ENCODE measurements around the gene SPATS2L.
A peak's percentile ranks its signal among the peaks of the same experiment; 100 is the strongest.

The SPATS2L gene

GRCh38 chr2:200360364-200360763 is 53.9 kb downstream of the SPATS2L start:
- Histone ChIP-seq H3K79me1 (ENCODE audit: low read length) (peaks cover 13% of the 10 kb centered on the region), H3K4ac (ENCODE audit: low read depth, low read length) (no peak overlapping the region), H3K23ac (ENCODE audit: low read length) (no peak overlapping the region), H3K4me1 (ENCODE audit: control insufficient read depth, low read depth, low read length) (peaks cover 11% of the 10 kb centered on the region), H3K27me3 (ENCODE audit: insufficient read depth, low read length, poor library complexity) (no peaks in the 10 kb centered on the region), H4K5ac (ENCODE audit: low read length) (no peak overlapping the region), H4K8ac (ENCODE audit: low read depth, low read length) (no peak overlapping the region), H3K9ac (ENCODE audit: low read length) (no peak overlapping the region), H3K79me2 (ENCODE audit: control insufficient read depth, insufficient read depth, low read length) (peaks cover 63% of the 10 kb centered on the region), H2BK120ac (ENCODE audit: low read depth, low read length) (no peak overlapping the region), H3K36me3 (ENCODE audit: control insufficient read depth, insufficient read depth, low read length) (no peaks in the 10 kb centered on the region), H2AK5ac (ENCODE audit: low read length) (no peak overlapping the region), H3K4me3 (ENCODE audit: low read length) (no peak overlapping the region), H3K18ac (ENCODE audit: low read length) (no peak overlapping the region), H2BK5ac (ENCODE audit: low read length) (no peak overlapping the region), H2BK15ac (replicated peaks; ENCODE audit: low read depth) (no peak overlapping the region), H3K27ac (ENCODE audit: low read depth, low read length) (no peak overlapping the region), H3K4me2 (ENCODE audit: low read length) (no peak overlapping the region), H3K56ac (ENCODE audit: low read length) (no peak overlapping the region)
- no peak for DNase-seq
- WGBS (ENCODE audit: extremely low coverage, insufficient coverage, low lambda C conversion rate) = no CpG with 5 or more reads among the region's 5 CpGs

GRCh38 chr2:200362202-200362917 is 55.9 kb downstream of the SPATS2L start:
- WGBS (ENCODE audit: extremely low coverage, insufficient coverage, low lambda C conversion rate) = no CpG with 5 or more reads among the region's 4 CpGs
- Histone ChIP-seq H3K27me3 (ENCODE audit: insufficient read depth, low read length, poor library complexity) (no peaks in the 10 kb centered on the region), H3K79me2 (ENCODE audit: control insufficient read depth, insufficient read depth, low read length) (peaks cover 64% of the 10 kb centered on the region), H2BK5ac (ENCODE audit: low read length) (no peak overlapping the region), H2BK15ac (replicated peaks; ENCODE audit: low read depth) (no peak overlapping the region), H3K56ac (ENCODE audit: low read length) (no peak overlapping the region), H3K36me3 (ENCODE audit: control insufficient read depth, insufficient read depth, low read length) (no peaks in the 10 kb centered on the region), H3K4me3 (ENCODE audit: low read length) (no peak overlapping the region), H3K23ac (ENCODE audit: low read length) (no peak overlapping the region), H3K18ac (ENCODE audit: low read length) (no peak overlapping the region), H3K4ac (ENCODE audit: low read depth, low read length) (no peak overlapping the region), H2AK5ac (ENCODE audit: low read length) (no peak overlapping the region), H4K8ac (ENCODE audit: low read depth, low read length) (no peak overlapping the region), H3K4me2 (ENCODE audit: low read length) (no peak overlapping the region), H3K4me1 (ENCODE audit: control insufficient read depth, low read depth, low read length) (peaks cover 7% of the 10 kb centered on the region), H4K5ac (ENCODE audit: low read length) (no peak overlapping the region), H2BK120ac (ENCODE audit: low read depth, low read length) (no peak overlapping the region), H3K27ac (ENCODE audit: low read depth, low read length) (no peak overlapping the region), H3K79me1 (ENCODE audit: low read length) (peaks cover 13% of the 10 kb centered on the region), H3K9ac (ENCODE audit: low read length) (no peak overlapping the region)
- no peak for DNase-seq

- no peak overlapping the region for H4K8ac ChIP-seq (ENCODE audit: low read depth, low read length)
- H3K23ac ChIP-seq (ENCODE audit: low read length) = no peak overlapping the region
- H4K5ac ChIP-seq (ENCODE audit: low read length) = no peak overlapping the region
- no peak overlapping the region for H2BK15ac ChIP-seq (replicated peaks; ENCODE audit: low read depth)
- peaks cover 7% of the 10 kb centered on the region for H3K4me1 ChIP-seq (ENCODE audit: control insufficient read depth, low read depth, low read length)
- no CpG with 5 or more reads among the region's 2 CpGs for WGBS (ENCODE audit: extremely low coverage, insufficient coverage, low lambda C conversion rate)
- no peak overlapping the region for H3K27ac ChIP-seq (ENCODE audit: low read depth, low read length)
- no peak overlapping the region for H3K18ac ChIP-seq (ENCODE audit: low read length)
- no peak overlapping the region for H2BK120ac ChIP-seq (ENCODE audit: low read depth, low read length)
- H3K4me3 ChIP-seq (ENCODE audit: low read length) = no peak overlapping the region
- H2BK5ac ChIP-seq (ENCODE audit: low read length) = no peak overlapping the region
- no peak for DNase-seq
- H3K4me2 ChIP-seq (ENCODE audit: low read length) = no peak overlapping the region
- H3K9ac ChIP-seq (ENCODE audit: low read length) = no peak overlapping the region
- H3K27me3 ChIP-seq (ENCODE audit: insufficient read depth, low read length, poor library complexity) = no peaks in the 10 kb centered on the region
- peaks cover 58% of the 10 kb centered on the region for H3K79me2 ChIP-seq (ENCODE audit: control insufficient read depth, insufficient read depth, low read length)
- H3K36me3 ChIP-seq (ENCODE audit: control insufficient read depth, insufficient read depth, low read length) = no peaks in the 10 kb centered on the region
- H3K79me1 ChIP-seq (ENCODE audit: low read length) = peaks cover 13% of the 10 kb centered on the region
- no peak overlapping the region for H3K4ac ChIP-seq (ENCODE audit: low read depth, low read length)
- no peak overlapping the region for H3K56ac ChIP-seq (ENCODE audit: low read length)
- no peak overlapping the region for H2AK5ac ChIP-seq (ENCODE audit: low read length)
Observed at GRCh38 chr2:200363279-200363678, 56.8 kb downstream of the SPATS2L start.

GRCh38 chr2:200364142-200364541 is 57.6 kb downstream of the SPATS2L start:
- H3K18ac ChIP-seq (ENCODE audit: low read length) = no peak overlapping the region
- peaks cover 7% of the 10 kb centered on the region for H3K4me1 ChIP-seq (ENCODE audit: control insufficient read depth, low read depth, low read length)
- H3K4me3 ChIP-seq (ENCODE audit: low read length) = no peak overlapping the region
- no peak overlapping the region for H4K8ac ChIP-seq (ENCODE audit: low read depth, low read length)
- no peak overlapping the region for H2BK120ac ChIP-seq (ENCODE audit: low read depth, low read length)
- no peak overlapping the region for H3K23ac ChIP-seq (ENCODE audit: low read length)
- no peak overlapping the region for H2BK15ac ChIP-seq (replicated peaks; ENCODE audit: low read depth)
- H4K5ac ChIP-seq (ENCODE audit: low read length) = no peak overlapping the region
- no peaks in the 10 kb centered on the region for H3K27me3 ChIP-seq (ENCODE audit: insufficient read depth, low read length, poor library complexity)
- H3K79me1 ChIP-seq (ENCODE audit: low read length) = peaks cover 13% of the 10 kb centered on the region
- peaks cover 57% of the 10 kb centered on the region for H3K79me2 ChIP-seq (ENCODE audit: control insufficient read depth, insufficient read depth, low read length)
- H3K56ac ChIP-seq (ENCODE audit: low read length) = no peak overlapping the region
- H2AK5ac ChIP-seq (ENCODE audit: low read length) = no peak overlapping the region
- DNase-seq = no peak
- H3K9ac ChIP-seq (ENCODE audit: low read length) = no peak overlapping the region
- no CpG with 5 or more reads among the region's 7 CpGs for WGBS (ENCODE audit: extremely low coverage, insufficient coverage, low lambda C conversion rate)
- H3K4me2 ChIP-seq (ENCODE audit: low read length) = no peak overlapping the region
- H3K4ac ChIP-seq (ENCODE audit: low read depth, low read length) = no peak overlapping the region
- H3K27ac ChIP-seq (ENCODE audit: low read depth, low read length) = no peak overlapping the region
- H3K36me3 ChIP-seq (ENCODE audit: control insufficient read depth, insufficient read depth, low read length) = no peaks in the 10 kb centered on the region
- H2BK5ac ChIP-seq (ENCODE audit: low read length) = no peak overlapping the region

- Histone ChIP-seq H3K27me3 (ENCODE audit: insufficient read depth, low read length, poor library complexity) (no peaks in the 10 kb centered on the region), H3K79me1 (ENCODE audit: low read length) (peaks cover 10% of the 10 kb centered on the region), H3K4me1 (ENCODE audit: control insufficient read depth, low read depth, low read length) (peaks cover 4% of the 10 kb centered on the region), H3K4me3 (ENCODE audit: low read length) (no peak overlapping the region), H3K36me3 (ENCODE audit: control insufficient read depth, insufficient read depth, low read length) (no peaks in the 10 kb centered on the region), H3K56ac (ENCODE audit: low read length) (no peak overlapping the region), H4K5ac (ENCODE audit: low read length) (no peak overlapping the region), H2BK120ac (ENCODE audit: low read depth, low read length) (no peak overlapping the region), H4K8ac (ENCODE audit: low read depth, low read length) (no peak overlapping the region), H2BK15ac (replicated peaks; ENCODE audit: low read depth) (no peak overlapping the region), H3K4ac (ENCODE audit: low read depth, low read length) (no peak overlapping the region), H3K27ac (ENCODE audit: low read depth, low read length) (no peak overlapping the region), H3K4me2 (ENCODE audit: low read length) (no peak overlapping the region), H3K9ac (ENCODE audit: low read length) (no peak overlapping the region), H2BK5ac (ENCODE audit: low read length) (no peak overlapping the region), H3K23ac (ENCODE audit: low read length) (no peak overlapping the region), H2AK5ac (ENCODE audit: low read length) (no peak overlapping the region), H3K79me2 (ENCODE audit: control insufficient read depth, insufficient read depth, low read length) (peaks cover 54% of the 10 kb centered on the region), H3K18ac (ENCODE audit: low read length) (peak overlapping the region; percentile 64)
- DNase-seq = no peak
- no CpG with 5 or more reads among the region's 3 CpGs for WGBS (ENCODE audit: extremely low coverage, insufficient coverage, low lambda C conversion rate)
Observed at GRCh38 chr2:200364620-200365019, 58.1 kb downstream of the SPATS2L start.

GRCh38 chr2:200365209-200365608 is 58.7 kb downstream of the SPATS2L start:
- Histone ChIP-seq H3K18ac (ENCODE audit: low read length) (no peak overlapping the region), H4K5ac (ENCODE audit: low read length) (no peak overlapping the region), H3K27me3 (ENCODE audit: insufficient read depth, low read length, poor library complexity) (no peaks in the 10 kb centered on the region), H2BK5ac (ENCODE audit: low read length) (no peak overlapping the region), H3K4me2 (ENCODE audit: low read length) (no peak overlapping the region), H2BK15ac (replicated peaks; ENCODE audit: low read depth) (no peak overlapping the region), H4K8ac (ENCODE audit: low read depth, low read length) (no peak overlapping the region), H3K36me3 (ENCODE audit: control insufficient read depth, insufficient read depth, low read length) (no peaks in the 10 kb centered on the region), H3K27ac (ENCODE audit: low read depth, low read length) (no peak overlapping the region), H3K79me2 (ENCODE audit: control insufficient read depth, insufficient read depth, low read length) (peaks cover 53% of the 10 kb centered on the region), H3K79me1 (ENCODE audit: low read length) (peaks cover 12% of the 10 kb centered on the region), H3K23ac (ENCODE audit: low read length) (no peak overlapping the region), H3K9ac (ENCODE audit: low read length) (no peak overlapping the region), H2AK5ac (ENCODE audit: low read length) (no peak overlapping the region), H3K4me1 (ENCODE audit: control insufficient read depth, low read depth, low read length) (peaks cover 3% of the 10 kb centered on the region), H3K56ac (ENCODE audit: low read length) (no peak overlapping the region), H3K4ac (ENCODE audit: low read depth, low read length) (no peak overlapping the region), H3K4me3 (ENCODE audit: low read length) (no peak overlapping the region), H2BK120ac (ENCODE audit: low read depth, low read length) (no peak overlapping the region)
- DNase-seq = no peak
- no CpG with 5 or more reads among the region's 3 CpGs for WGBS (ENCODE audit: extremely low coverage, insufficient coverage, low lambda C conversion rate)

Measured in mesendoderm (in vitro differentiated cells).